Kidney epithelial cell (primary cell): ENCODE measurements around the gene TNFRSF4. TPM values are rescaled to one million over a fixed set of nuclear protein-coding genes. Genes with fewer than 3 reads are reported as not detected.

ENCODE experiments used
- DNase-seq: peaks from one replicate; pipeline ENCODE4 v3.0.0-alpha.2; 2010; ENCODE audit warnings: low read depth
- H3K27me3 ChIP-seq: 2 replicates; pipeline ENCODE4 v1.6.0; 2011; ENCODE audit warnings: low read length; ENCODE audit not compliant: control insufficient read depth, insufficient read depth
- H3K36me3 ChIP-seq: 2 replicates; pipeline ENCODE4 v1.5.1; 2011; ENCODE audit warnings: low read length; ENCODE audit not compliant: control insufficient read depth, insufficient read depth
- H3K4me3 ChIP-seq: 2 replicates; pipeline ENCODE4 v1.5.1; 2011; ENCODE audit warnings: low read depth, mild to moderate bottlenecking, control low read depth, low read length
- CTCF ChIP-seq: IDR thresholded peaks from 2 replicates; pipeline ENCODE4 v1.5.1; 2011; ENCODE audit warnings: mild to moderate bottlenecking, moderate library complexity, low read length, control low read depth, inconsistent platforms; ENCODE audit not compliant: insufficient read depth, poor library complexity, severe bottlenecking
- total RNA-seq: library from RNA; depleted of rRNA; stranded (reverse); fragments of >200 nt; gene quantifications from 2 replicates; pipeline ENCODE4 v1.2.3, GENCODE V29; 2015

The TNFRSF4 gene
- total RNA-seq, 1 donor from 2014 or later: 0.25 TPM

- peaks cover 1% of the 10 kb centered on the region for H3K36me3 ChIP-seq
- no peak for DNase-seq
- no peak for TF ChIP-seq CTCF
- H3K27me3 ChIP-seq: no peaks in the 10 kb centered on the region
- no peak overlapping the region for H3K4me3 ChIP-seq
These were observed 45.6 kb upstream of the TNFRSF4 start for GRCh38 chr1:1259540-1259939.

GRCh38 chr1:1259119-1259488, 45.2 kb upstream of the TNFRSF4 start:
- Histone ChIP-seq H3K36me3 (peaks cover 1% of the 10 kb centered on the region), H3K4me3 (no peak overlapping the region), H3K27me3 (no peaks in the 10 kb centered on the region)
- TF ChIP-seq CTCF: no peak
- no peak for DNase-seq

GRCh38 chr1:1256956-1257871, 43.3 kb upstream of the TNFRSF4 start:
- H3K36me3 ChIP-seq: peaks cover 1% of the 10 kb centered on the region

GRCh38 chr1:1255611-1256010, 41.7 kb upstream of the TNFRSF4 start:
- no peak overlapping the region for H3K4me3 ChIP-seq
- H3K27me3 ChIP-seq: no peaks in the 10 kb centered on the region
- no peak for DNase-seq
- H3K36me3 ChIP-seq: peaks cover 1% of the 10 kb centered on the region
- no peak for TF ChIP-seq CTCF

More at GRCh38 chr1:1256956-1257871, 43.3 kb upstream of the TNFRSF4 start:
- DNase-seq: no peak
- no peaks in the 10 kb centered on the region for H3K27me3 ChIP-seq
- TF ChIP-seq CTCF: no peak
- no peak overlapping the region for H3K4me3 ChIP-seq

- no peak for DNase-seq
- no peak overlapping the region for H3K4me3 ChIP-seq
- H3K36me3 ChIP-seq: peaks cover 1% of the 10 kb centered on the region
- TF ChIP-seq CTCF: no peak
- no peaks in the 10 kb centered on the region for H3K27me3 ChIP-seq
These were observed 41.1 kb upstream of the TNFRSF4 start for GRCh38 chr1:1255078-1255477.

- Histone ChIP-seq H3K27me3 (no peaks in the 10 kb centered on the region), H3K4me3 (no peak overlapping the region), H3K36me3 (peaks cover 1% of the 10 kb centered on the region)
- DNase-seq: no peak
- TF ChIP-seq CTCF: no peak
These were observed 40.7 kb upstream of the TNFRSF4 start for GRCh38 chr1:1254667-1254998.
